Hepatocyte (in vitro differentiated cells): ENCODE measurements around the gene ACTL10. TPM values are rescaled to one million over a fixed set of nuclear protein-coding genes. Genes with fewer than 3 reads are reported as not detected.

Experiments used
- DNase-seq: peaks from one replicate; pipeline ENCODE4 v3.0.0-alpha.2; 2016; ENCODE audit warnings: low spot score
- H2AFZ ChIP-seq: fragments of 200-600 bp; sonication (generic); 2 replicates; pipeline ENCODE4 v1.6.0; 2016; ENCODE audit warnings: antibody characterized with exemption, mild to moderate bottlenecking
- H3K27ac ChIP-seq: fragments of 200-600 bp; sonication (generic); 2 replicates; pipeline ENCODE4 v1.5.1; 2016; ENCODE audit warnings: mild to moderate bottlenecking
- H3K27me3 ChIP-seq: fragments of 200-600 bp; sonication (generic); 2 replicates; pipeline ENCODE4 v1.6.1; 2016
- H3K36me3 ChIP-seq: fragments of 200-600 bp; sonication (generic); replicated peaks from 2 replicates; pipeline ENCODE4 v1.5.1; 2016; ENCODE audit warnings: low read depth; ENCODE audit not compliant: insufficient read depth
- H3K4me1 ChIP-seq: fragments of 200-600 bp; sonication (generic); 2 replicates; pipeline ENCODE4 v1.5.1; 2016; ENCODE audit warnings: mild to moderate bottlenecking, moderate library complexity; ENCODE audit not compliant: insufficient read depth
- H3K4me2 ChIP-seq: fragments of 200-600 bp; sonication (generic); 2 replicates; pipeline ENCODE4 v1.6.0; 2016
- H3K4me3 ChIP-seq: fragments of 200-600 bp; sonication (generic); 2 replicates; pipeline ENCODE4 v1.5.1; 2016; ENCODE audit warnings: mild to moderate bottlenecking
- H3K79me2 ChIP-seq: fragments of 200-600 bp; sonication (generic); 2 replicates; pipeline ENCODE4 v1.6.0; 2017; ENCODE audit warnings: mild to moderate bottlenecking
- H3K9me2 ChIP-seq: fragments of 200-600 bp; sonication (generic); replicated peaks from 2 replicates; pipeline ENCODE4 v1.6.0; 2017; ENCODE audit warnings: mild to moderate bottlenecking; ENCODE audit not compliant: insufficient read depth
- H3K9me3 ChIP-seq: fragments of 200-600 bp; sonication (generic); 2 replicates; pipeline ENCODE4 v1.5.1; 2016; ENCODE audit warnings: low read depth, mild to moderate bottlenecking
- H4K20me1 ChIP-seq: fragments of 200-600 bp; sonication (generic); 2 replicates; pipeline ENCODE4 v1.6.0; 2016; ENCODE audit warnings: mild to moderate bottlenecking; ENCODE audit not compliant: insufficient read depth, poor library complexity, severe bottlenecking
- EZH2 ChIP-seq: fragments of 200-600 bp; sonication (generic); IDR thresholded peaks from 2 replicates; pipeline ENCODE4 v1.6.1; 2016; ENCODE audit warnings: antibody characterized with exemption, mild to moderate bottlenecking, borderline replicate concordance
- EZH2phosphoT487 ChIP-seq: fragments of 200-600 bp; sonication (generic); IDR thresholded peaks from one replicate; pipeline ENCODE4 v1.6.1; 2018; ENCODE audit warnings: antibody characterized with exemption, mild to moderate bottlenecking, low read depth, moderate library complexity; ENCODE audit not compliant: unreplicated experiment, severe bottlenecking
- WGBS: methylation state at CpG from one replicate; pipeline ENCODE4 v1.1.6; 2016; ENCODE audit warnings: low lambda C conversion rate; ENCODE audit errors: missing lambda C conversion rate; 5-methylcytosine and 5-hydroxymethylcytosine counted together
- polyA plus RNA-seq: library from polyadenylated mRNA; unstranded; fragments of >200 nt; fragmentation: Nextera tagmentation; extraction: Ambion mirVana; gene quantifications from 2 replicates; pipeline ENCODE4 v1.2.1, GENCODE V29; 2016
- total RNA-seq: library from RNA; depleted of rRNA; stranded (reverse); fragments of >200 nt; gene quantifications from 2 replicates; pipeline ENCODE4 v1.2.3, GENCODE V29; 2014
- TF ChIP-seq, protein P1 (sequence below): fragments of 200-600 bp; sonication (generic); IDR thresholded peaks from 2 replicates; pipeline ENCODE4 v1.5.1; 2016; ENCODE audit warnings: antibody characterized with exemption, mild to moderate bottlenecking; ENCODE audit not compliant: poor library complexity

Gene ACTL10
- total and polyA plus RNA-seq, 2 experiments from 2014 or later: 0.17 to 2.6 TPM

DNA sequence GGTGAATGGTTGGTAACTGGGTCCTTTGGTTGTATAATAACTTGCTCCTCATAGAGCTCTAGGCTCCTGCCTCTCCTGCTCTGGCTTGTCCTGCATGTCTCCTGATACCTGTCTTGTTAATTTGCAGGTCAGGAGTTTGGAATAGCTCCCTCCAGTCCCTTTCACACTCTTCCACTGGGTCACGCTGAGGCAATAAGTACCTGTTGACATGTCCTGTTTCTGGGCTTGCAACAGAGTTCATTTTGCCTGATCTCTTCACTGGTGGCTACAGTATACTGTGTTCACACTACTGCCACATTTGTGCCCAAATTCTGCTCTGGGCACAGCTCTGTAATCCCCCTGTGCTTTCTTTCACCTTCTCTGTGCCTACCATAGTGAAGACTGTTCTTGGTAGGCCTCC is 30.0 kb upstream of the ACTL10 start:
- TF ChIP-seq EZH2: no peak
- TF ChIP-seq, protein P1, sequence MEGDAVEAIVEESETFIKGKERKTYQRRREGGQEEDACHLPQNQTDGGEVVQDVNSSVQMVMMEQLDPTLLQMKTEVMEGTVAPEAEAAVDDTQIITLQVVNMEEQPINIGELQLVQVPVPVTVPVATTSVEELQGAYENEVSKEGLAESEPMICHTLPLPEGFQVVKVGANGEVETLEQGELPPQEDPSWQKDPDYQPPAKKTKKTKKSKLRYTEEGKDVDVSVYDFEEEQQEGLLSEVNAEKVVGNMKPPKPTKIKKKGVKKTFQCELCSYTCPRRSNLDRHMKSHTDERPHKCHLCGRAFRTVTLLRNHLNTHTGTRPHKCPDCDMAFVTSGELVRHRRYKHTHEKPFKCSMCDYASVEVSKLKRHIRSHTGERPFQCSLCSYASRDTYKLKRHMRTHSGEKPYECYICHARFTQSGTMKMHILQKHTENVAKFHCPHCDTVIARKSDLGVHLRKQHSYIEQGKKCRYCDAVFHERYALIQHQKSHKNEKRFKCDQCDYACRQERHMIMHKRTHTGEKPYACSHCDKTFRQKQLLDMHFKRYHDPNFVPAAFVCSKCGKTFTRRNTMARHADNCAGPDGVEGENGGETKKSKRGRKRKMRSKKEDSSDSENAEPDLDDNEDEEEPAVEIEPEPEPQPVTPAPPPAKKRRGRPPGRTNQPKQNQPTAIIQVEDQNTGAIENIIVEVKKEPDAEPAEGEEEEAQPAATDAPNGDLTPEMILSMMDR: no peak
- no peak for TF ChIP-seq EZH2phosphoT487
- Histone ChIP-seq H2AFZ (no peak overlapping the region), H3K36me3 (no peaks in the 10 kb centered on the region), H3K27ac (no peak overlapping the region), H3K4me2 (no peak overlapping the region), H3K27me3 (no peaks in the 10 kb centered on the region), H3K9me3 (no peaks in the 10 kb centered on the region), H4K20me1 (no peaks in the 10 kb centered on the region), H3K79me2 (no peaks in the 10 kb centered on the region), H3K9me2 (no peaks in the 10 kb centered on the region), H3K4me1 (no peaks in the 10 kb centered on the region), H3K4me3 (no peak overlapping the region)
- no peak for DNase-seq
- WGBS: 94% methylated on average over 1 of the region's 1 CpG

DNA sequence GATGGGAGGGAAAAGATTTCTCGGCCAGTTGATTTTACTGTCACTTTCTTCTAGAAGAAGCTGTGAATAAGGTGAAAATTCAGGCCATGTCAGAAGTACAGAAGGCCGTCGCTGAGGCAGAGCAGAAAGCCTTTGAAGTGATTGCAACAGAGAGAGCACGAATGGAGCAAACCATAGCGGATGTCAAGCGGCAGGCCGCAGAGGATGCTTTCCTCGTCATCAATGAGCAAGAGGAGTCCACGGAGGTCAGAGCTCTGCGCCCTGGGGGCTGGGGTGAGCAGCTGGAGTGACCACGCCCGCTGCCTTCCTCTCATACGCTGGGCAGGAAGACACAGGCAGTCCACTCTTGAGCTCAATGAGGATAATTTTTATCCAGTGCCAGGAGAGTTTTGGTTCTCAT is 26.5 kb upstream of the ACTL10 start:
- Histone ChIP-seq H3K4me3 (no peak overlapping the region), H3K36me3 (no peaks in the 10 kb centered on the region), H3K27ac (no peak overlapping the region), H3K4me1 (no peaks in the 10 kb centered on the region), H4K20me1 (no peaks in the 10 kb centered on the region), H3K9me2 (no peaks in the 10 kb centered on the region), H3K9me3 (no peaks in the 10 kb centered on the region), H3K4me2 (no peak overlapping the region), H3K79me2 (no peaks in the 10 kb centered on the region), H2AFZ (no peak overlapping the region), H3K27me3 (no peaks in the 10 kb centered on the region)
- no peak for TF ChIP-seq EZH2
- TF ChIP-seq EZH2phosphoT487: no peak
- TF ChIP-seq, protein P1: no peak
- WGBS: 89% methylated on average over 13 of the region's 13 CpGs
- no peak for DNase-seq

DNA sequence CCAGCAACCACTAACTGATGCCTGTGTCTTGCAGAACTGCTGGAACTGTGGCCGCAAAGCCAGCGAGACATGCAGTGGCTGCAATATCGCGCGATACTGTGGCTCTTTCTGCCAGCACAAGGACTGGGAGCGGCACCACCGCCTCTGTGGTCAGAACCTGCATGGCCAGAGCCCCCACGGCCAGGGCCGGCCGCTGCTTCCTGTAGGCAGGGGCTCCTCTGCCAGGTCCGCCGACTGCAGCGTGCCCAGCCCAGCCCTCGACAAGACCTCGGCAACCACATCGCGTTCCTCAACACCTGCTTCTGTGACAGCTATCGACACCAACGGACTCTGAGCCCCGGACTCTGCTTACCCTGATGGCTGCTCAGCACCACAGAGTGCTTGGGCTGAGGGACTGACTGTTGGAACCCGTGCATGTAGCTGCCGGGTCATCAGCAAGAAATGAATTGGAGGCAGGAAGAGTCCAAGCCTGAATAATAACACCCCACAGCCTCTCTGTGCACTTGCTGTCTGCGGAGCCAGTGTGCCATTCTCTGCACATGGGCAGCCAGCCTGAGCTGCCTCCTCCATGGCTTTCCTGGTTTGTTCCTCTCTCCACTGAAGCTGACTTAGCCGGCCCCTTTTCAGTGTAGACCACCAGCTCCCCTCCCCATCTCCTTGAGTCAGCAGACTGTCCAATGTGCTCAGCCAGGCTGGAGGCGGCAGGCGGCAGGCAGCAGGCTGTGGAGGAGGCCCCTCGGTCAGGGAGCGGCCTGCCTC is 22.3 kb upstream of the ACTL10 start:
- WGBS: 96% methylated on average over 28 of the region's 28 CpGs
- no peaks in the 10 kb centered on the region for H3K36me3 ChIP-seq

More for the DNA sequence above, 22.3 kb upstream of the ACTL10 start:
- no peaks in the 10 kb centered on the region for H3K9me3 ChIP-seq
- no peaks in the 10 kb centered on the region for H3K79me2 ChIP-seq
- H3K27ac ChIP-seq: no peak overlapping the region
- H3K4me3 ChIP-seq: no peak overlapping the region
- H3K9me2 ChIP-seq: no peaks in the 10 kb centered on the region
- no peak overlapping the region for H3K4me2 ChIP-seq
- no peak for DNase-seq
- H3K4me1 ChIP-seq: no peaks in the 10 kb centered on the region
- TF ChIP-seq, protein P1: no peak
- no peak for TF ChIP-seq EZH2phosphoT487
- no peak for TF ChIP-seq EZH2
- H3K27me3 ChIP-seq: no peaks in the 10 kb centered on the region
- H4K20me1 ChIP-seq: no peaks in the 10 kb centered on the region
- H2AFZ ChIP-seq: no peak overlapping the region
